Neuronal stem cell (in vitro differentiated cells): ENCODE results near the gene SLX4IP.

Source experiments
- DNase-seq: peaks from one replicate; pipeline ENCODE4 v3.0.0-alpha.2; 2013; ENCODE audit warnings: low spot score
- H2AFZ ChIP-seq: one replicate; pipeline ENCODE4 v1.6.1; 2013; ENCODE audit warnings: mild to moderate bottlenecking, low read length, inconsistent platforms
- H2AK5ac ChIP-seq: 2 replicates; pipeline ENCODE4 v1.6.1; 2013; ENCODE audit warnings: low read depth, mild to moderate bottlenecking, inconsistent platforms, low read length, moderate library complexity, mixed read lengths
- H2BK120ac ChIP-seq: 2 replicates; pipeline ENCODE4 v1.6.1; 2013; ENCODE audit warnings: low read depth, mild to moderate bottlenecking, inconsistent platforms, low read length, moderate library complexity, mixed read lengths
- H2BK12ac ChIP-seq: one replicate; pipeline ENCODE4 v1.6.1; 2013; ENCODE audit warnings: low read length, inconsistent platforms
- H2BK15ac ChIP-seq: 2 replicates; pipeline ENCODE4 v1.6.1; 2013; ENCODE audit warnings: mild to moderate bottlenecking, low read length, inconsistent platforms, mixed read lengths
- H2BK5ac ChIP-seq: one replicate; pipeline ENCODE4 v1.6.1; 2013; ENCODE audit warnings: inconsistent platforms, mild to moderate bottlenecking, low read length, moderate library complexity
- H3K14ac ChIP-seq: one replicate; pipeline ENCODE4 v1.6.1; 2013; ENCODE audit warnings: low read length, inconsistent platforms
- H3K18ac ChIP-seq: 2 replicates; pipeline ENCODE4 v1.6.1; 2013; ENCODE audit warnings: low read length, inconsistent platforms
- H3K23ac ChIP-seq: 2 replicates; pipeline ENCODE4 v1.6.1; 2013; ENCODE audit warnings: low read depth, mild to moderate bottlenecking, mixed read lengths, low read length, inconsistent platforms; ENCODE audit not compliant: poor library complexity
- H3K27ac ChIP-seq: replicated peaks from 3 replicates; pipeline ENCODE4 v1.5.1; 2013; ENCODE audit warnings: low read length, inconsistent platforms
- H3K27me3 ChIP-seq, 3 experiments: 2 replicates each; pipeline ENCODE4 v1.6.1; 2013; ENCODE audit warnings: low read length in 3 of 3, mild to moderate bottlenecking in 2 of 3, inconsistent platforms in 1 of 3, low read depth in 1 of 3, mixed read lengths in 1 of 3, moderate library complexity in 1 of 3; ENCODE audit not compliant: control insufficient read depth in 3 of 3, insufficient read depth in 3 of 3
- H3K36me3 ChIP-seq, 2 donors: replicated peaks in 1 of 2; 2 replicates each; pipeline ENCODE4 v1.6.1; 2013; ENCODE audit warnings: low read length in 2 of 2; ENCODE audit not compliant: control insufficient read depth in 2 of 2, insufficient read depth in 2 of 2
- H3K4ac ChIP-seq: 2 replicates; pipeline ENCODE4 v1.6.1; 2013; ENCODE audit warnings: inconsistent platforms, mild to moderate bottlenecking, low read length, moderate library complexity
- H3K4me1 ChIP-seq, 2 donors: 1 replicate in 1 of 2; 2 replicates in 1 of 2; pipeline ENCODE4 v1.6.1; 2013; ENCODE audit warnings: low read length in 2 of 2, low read depth in 1 of 2; ENCODE audit not compliant: control insufficient read depth in 2 of 2, insufficient read depth in 1 of 2
- H3K4me2 ChIP-seq: one replicate; pipeline ENCODE4 v1.6.1; 2013; ENCODE audit warnings: mild to moderate bottlenecking, low read length, inconsistent platforms; ENCODE audit not compliant: insufficient read depth, poor library complexity, severe bottlenecking
- H3K4me3 ChIP-seq, 2 donors: 2 replicates each; pipeline ENCODE4 v1.5.1; 2013; ENCODE audit warnings: low read length in 2 of 2, mild to moderate bottlenecking in 2 of 2, inconsistent platforms in 1 of 2, moderate library complexity in 1 of 2
- H3K79me1 ChIP-seq: one replicate; pipeline ENCODE4 v1.6.1; 2013; ENCODE audit warnings: low read depth, mild to moderate bottlenecking, inconsistent platforms, low read length, moderate library complexity
- H3K9ac ChIP-seq: one replicate; pipeline ENCODE4 v1.6.1; 2013; ENCODE audit warnings: mild to moderate bottlenecking, low read depth, low read length, inconsistent platforms; ENCODE audit not compliant: poor library complexity
- H3K9me3 ChIP-seq, 2 donors: replicated peaks in 1 of 2; 2 replicates each; pipeline versions ENCODE3 to v1.6.1; 2013; ENCODE audit warnings: low read length in 2 of 2, mild to moderate bottlenecking in 2 of 2, inconsistent platforms in 1 of 2, low read depth in 1 of 2, mixed read lengths in 1 of 2, moderate library complexity in 1 of 2; ENCODE audit not compliant: control insufficient read depth in 2 of 2, insufficient read depth in 1 of 2
- H4K8ac ChIP-seq: one replicate; pipeline ENCODE4 v1.6.1; 2013; ENCODE audit warnings: low read depth, mild to moderate bottlenecking, inconsistent platforms, low read length, moderate library complexity
- H4K91ac ChIP-seq: one replicate; pipeline ENCODE4 v1.6.1; 2013; ENCODE audit warnings: low read length, low read depth, mild to moderate bottlenecking, inconsistent platforms; ENCODE audit not compliant: poor library complexity
- WGBS, 2 donors: extraction: QIAGEN DNeasy Blood & Tissue Kit; methylation state at CpG; one replicate each; pipeline ENCODE4 v1.1.7; 2013; ENCODE audit warnings: missing lambda C conversion rate in 2 of 2, mixed read lengths in 1 of 2; ENCODE audit not compliant: insufficient read length in 2 of 2, insufficient replicate concordance in 1 of 2; ENCODE audit errors: extremely low coverage in 2 of 2; 5-methylcytosine and 5-hydroxymethylcytosine counted together

The SLX4IP gene

GRCh38 chr20:10658051-10658823 is 223.1 kb downstream of the SLX4IP start:
- peaks cover 31 to 38% of the 10 kb centered on the region in 2 donors for H3K4me1 ChIP-seq
- H3K36me3 ChIP-seq: peaks cover 60 to 97% of the 10 kb centered on the region in 2 donors
- H2BK120ac ChIP-seq: no peak overlapping the region

GRCh38 chr20:10658876-10659632 is 223.9 kb downstream of the SLX4IP start:
- no peak for DNase-seq

More at GRCh38 chr20:10658051-10658823, 223.1 kb downstream of the SLX4IP start:
- Histone ChIP-seq H3K23ac (no peak overlapping the region), H4K8ac (no peak overlapping the region), H3K4me3 (no peak overlapping the region), H3K4me2 (no peak overlapping the region), H3K27ac (peak overlapping the region; percentile 5), H4K91ac (no peak overlapping the region), H3K14ac (no peak overlapping the region), H2BK12ac (no peak overlapping the region), H2BK5ac (no peak overlapping the region), H2AK5ac (no peak overlapping the region), H3K18ac (peak overlapping the region; percentile 5), H2AFZ (no peak overlapping the region), H3K79me1 (peaks cover 7% of the 10 kb centered on the region), H3K9me3 (peaks cover 0 to 3% of the 10 kb centered on the region in 2 donors), H3K4ac (no peak overlapping the region), H3K27me3 (no peaks in the 10 kb centered on the region), H2BK15ac (no peak overlapping the region), H3K9ac (no peak overlapping the region)
- WGBS, 2 donors: no CpG with 5 or more reads among the region's 13 CpGs
- DNase-seq: no peak

DNA sequence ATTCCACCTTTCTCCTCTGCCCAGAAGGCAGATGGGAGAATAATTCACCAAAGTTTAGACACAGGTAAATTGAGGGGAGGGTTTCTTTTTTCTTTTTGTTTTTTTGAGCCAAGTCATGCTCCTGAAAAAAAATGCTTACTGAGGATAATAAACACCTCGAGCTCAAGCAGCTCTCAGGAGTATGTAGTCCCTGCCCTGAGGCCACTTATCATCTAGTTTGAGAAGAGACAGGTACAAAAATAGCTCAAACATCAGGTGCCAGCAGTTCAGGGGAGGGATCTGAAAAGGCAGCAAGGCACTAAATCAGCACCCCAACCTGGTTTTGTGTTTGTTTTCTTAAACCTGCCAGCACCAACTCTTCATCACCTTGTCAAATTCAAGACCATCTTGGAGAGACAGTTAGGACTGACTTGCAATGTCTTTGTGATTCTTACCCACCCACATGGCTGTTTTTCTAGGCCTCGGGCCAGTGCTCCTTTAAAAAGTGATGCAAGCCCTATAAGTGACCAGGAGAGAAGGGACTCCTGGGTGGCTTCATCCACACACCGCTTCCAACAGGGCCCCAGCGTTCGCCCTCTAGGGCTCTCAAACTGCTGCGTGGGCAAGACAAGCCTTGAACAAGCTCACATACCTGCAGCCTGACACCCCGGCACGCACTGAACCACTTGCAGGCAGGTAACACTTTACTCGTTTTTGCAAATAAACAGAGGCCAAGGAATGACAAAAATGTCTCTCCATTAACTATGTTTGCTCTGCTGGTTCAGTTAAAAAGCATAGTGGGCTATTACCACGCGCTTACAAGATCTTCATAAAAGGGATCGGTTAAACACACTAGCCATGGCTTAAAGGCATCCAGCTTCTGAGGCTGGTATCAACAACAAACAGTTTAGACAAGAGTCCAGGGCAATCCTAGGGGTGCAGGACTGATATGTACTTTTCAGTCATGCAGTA is 224.8 kb downstream of the SLX4IP start:
- Histone ChIP-seq H3K27ac (no peak overlapping the region), H3K9ac (no peak overlapping the region), H4K91ac (no peak overlapping the region), H2BK15ac (no peak overlapping the region), H3K14ac (no peak overlapping the region), H4K8ac (no peak overlapping the region), H3K4ac (no peak overlapping the region), H3K18ac (no peak overlapping the region), H3K4me1 (peaks cover 24 to 36% of the 10 kb centered on the region in 2 donors), H3K27me3 (no peaks in the 10 kb centered on the region), H3K4me2 (no peak overlapping the region), H3K4me3 (no peak overlapping the region), H3K79me1 (peaks cover 10% of the 10 kb centered on the region), H3K9me3 (peaks cover 0 to 5% of the 10 kb centered on the region in 2 donors), H2BK5ac (no peak overlapping the region), H2BK120ac (no peak overlapping the region), H3K23ac (no peak overlapping the region), H2BK12ac (no peak overlapping the region), H3K36me3 (peaks cover 57 to 100% of the 10 kb centered on the region in 2 donors), H2AK5ac (no peak overlapping the region), H2AFZ (no peak overlapping the region)
- WGBS, 2 donors: no CpG with 5 or more reads among the region's 12 CpGs
- no peak for DNase-seq

More at GRCh38 chr20:10658876-10659632, 223.9 kb downstream of the SLX4IP start:
- no peak overlapping the region for H3K4ac ChIP-seq
- H3K14ac ChIP-seq: no peak overlapping the region
- H3K18ac ChIP-seq: no peak overlapping the region
- no peak overlapping the region for H2BK15ac ChIP-seq
- no CpG with 5 or more reads among the region's 5 CpGs for WGBS, 2 donors
- peaks cover 23 to 35% of the 10 kb centered on the region in 2 donors for H3K4me1 ChIP-seq
- H4K8ac ChIP-seq: no peak overlapping the region
- H3K27me3 ChIP-seq: no peaks in the 10 kb centered on the region
- H3K9me3 ChIP-seq: peaks cover 0 to 5% of the 10 kb centered on the region in 2 donors
- H3K9ac ChIP-seq: no peak overlapping the region
- peaks cover 63 to 100% of the 10 kb centered on the region in 2 donors for H3K36me3 ChIP-seq
- peaks cover 10% of the 10 kb centered on the region for H3K79me1 ChIP-seq
- H3K27ac ChIP-seq: no peak overlapping the region
- no peak overlapping the region for H3K4me3 ChIP-seq
- H2BK120ac ChIP-seq: no peak overlapping the region
- H2BK12ac ChIP-seq: no peak overlapping the region
- H2AK5ac ChIP-seq: no peak overlapping the region
- H2AFZ ChIP-seq: no peak overlapping the region
- no peak overlapping the region for H3K23ac ChIP-seq
- no peak overlapping the region for H4K91ac ChIP-seq
- H3K4me2 ChIP-seq: no peak overlapping the region
- H2BK5ac ChIP-seq: no peak overlapping the region
